ENCODE data around the gene COL15A1.

DNA sequence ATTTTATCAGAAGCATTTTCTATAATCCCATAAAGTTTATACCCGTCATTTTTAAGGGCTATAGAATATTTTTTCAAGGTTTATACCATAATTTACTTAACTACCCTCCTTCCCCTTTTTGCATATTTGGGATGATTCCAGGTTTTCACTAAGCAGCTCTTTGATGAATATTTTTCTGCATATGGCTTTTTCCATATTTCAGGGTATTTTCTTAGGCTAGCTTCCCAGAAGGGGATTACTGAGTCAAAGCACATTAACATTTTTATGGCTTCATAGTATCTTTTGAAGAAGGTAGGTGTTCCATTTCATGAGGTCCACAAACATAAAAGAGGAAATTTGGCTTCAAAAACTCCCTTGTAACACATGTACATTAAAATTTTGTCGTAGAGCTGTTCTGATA, 14.6 kb upstream of the COL15A1 start:
- TF ChIP-seq, protein P1, sequence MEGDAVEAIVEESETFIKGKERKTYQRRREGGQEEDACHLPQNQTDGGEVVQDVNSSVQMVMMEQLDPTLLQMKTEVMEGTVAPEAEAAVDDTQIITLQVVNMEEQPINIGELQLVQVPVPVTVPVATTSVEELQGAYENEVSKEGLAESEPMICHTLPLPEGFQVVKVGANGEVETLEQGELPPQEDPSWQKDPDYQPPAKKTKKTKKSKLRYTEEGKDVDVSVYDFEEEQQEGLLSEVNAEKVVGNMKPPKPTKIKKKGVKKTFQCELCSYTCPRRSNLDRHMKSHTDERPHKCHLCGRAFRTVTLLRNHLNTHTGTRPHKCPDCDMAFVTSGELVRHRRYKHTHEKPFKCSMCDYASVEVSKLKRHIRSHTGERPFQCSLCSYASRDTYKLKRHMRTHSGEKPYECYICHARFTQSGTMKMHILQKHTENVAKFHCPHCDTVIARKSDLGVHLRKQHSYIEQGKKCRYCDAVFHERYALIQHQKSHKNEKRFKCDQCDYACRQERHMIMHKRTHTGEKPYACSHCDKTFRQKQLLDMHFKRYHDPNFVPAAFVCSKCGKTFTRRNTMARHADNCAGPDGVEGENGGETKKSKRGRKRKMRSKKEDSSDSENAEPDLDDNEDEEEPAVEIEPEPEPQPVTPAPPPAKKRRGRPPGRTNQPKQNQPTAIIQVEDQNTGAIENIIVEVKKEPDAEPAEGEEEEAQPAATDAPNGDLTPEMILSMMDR (IDR thresholded peaks at IDR 0.05), result no peak
- TF ChIP-seq POLR2A (IDR thresholded peaks at IDR 0.05), result no peak
